Measurements from ENCODE around the gene ASL.

GRCh38 chr7:66036788-66037187, 38.8 kb upstream of the ASL start:
- no peak for TF ChIP-seq CTCF (IDR thresholded peaks at IDR 0.05; ENCODE audit: insufficient read depth, low read length)
- no peak for TF ChIP-seq POLR2AphosphoS5 (IDR thresholded peaks at IDR 0.05; ENCODE audit: low read depth)
- TF ChIP-seq REST (IDR thresholded peaks at IDR 0.05; ENCODE audit: insufficient replicate concordance, low read depth), result no peak
- TF ChIP-seq SPI1 (IDR thresholded peaks at IDR 0.05; ENCODE audit: borderline replicate concordance, low read depth), result no peak
- no peak for TF ChIP-seq GABPA (IDR thresholded peaks at IDR 0.05; ENCODE audit: low read depth)
